ENCODE measurements around the gene PXMP2. TPM values are rescaled to one million over a fixed set of nuclear protein-coding genes. Genes with fewer than 3 reads are reported as not detected.

PXMP2 gene
- total RNA-seq, 4 donors from 2014 or later: 22.8 to 87.0 (median 40.3) TPM

DNA sequence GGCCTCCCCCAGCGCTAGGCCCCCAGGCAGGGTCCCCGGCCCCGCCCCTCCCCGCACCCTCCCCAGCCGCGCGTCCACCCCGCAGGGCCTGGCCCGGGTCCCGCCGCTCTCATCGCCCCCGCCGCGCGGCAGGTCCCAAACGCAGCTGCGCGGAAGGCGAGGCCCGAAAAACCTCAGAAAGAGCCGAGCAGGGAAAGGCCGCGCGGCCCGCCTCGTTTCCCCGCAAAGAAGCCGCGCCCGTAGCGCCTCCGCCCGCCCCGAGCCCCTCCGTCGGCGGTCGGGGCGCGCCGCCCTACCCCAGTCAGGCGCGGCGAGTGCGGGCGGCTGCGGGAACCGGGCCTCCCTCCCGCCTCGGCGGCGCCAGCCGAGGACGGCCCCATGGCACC, 569 bp upstream of the PXMP2 start:
- TF ChIP-seq, protein P1, sequence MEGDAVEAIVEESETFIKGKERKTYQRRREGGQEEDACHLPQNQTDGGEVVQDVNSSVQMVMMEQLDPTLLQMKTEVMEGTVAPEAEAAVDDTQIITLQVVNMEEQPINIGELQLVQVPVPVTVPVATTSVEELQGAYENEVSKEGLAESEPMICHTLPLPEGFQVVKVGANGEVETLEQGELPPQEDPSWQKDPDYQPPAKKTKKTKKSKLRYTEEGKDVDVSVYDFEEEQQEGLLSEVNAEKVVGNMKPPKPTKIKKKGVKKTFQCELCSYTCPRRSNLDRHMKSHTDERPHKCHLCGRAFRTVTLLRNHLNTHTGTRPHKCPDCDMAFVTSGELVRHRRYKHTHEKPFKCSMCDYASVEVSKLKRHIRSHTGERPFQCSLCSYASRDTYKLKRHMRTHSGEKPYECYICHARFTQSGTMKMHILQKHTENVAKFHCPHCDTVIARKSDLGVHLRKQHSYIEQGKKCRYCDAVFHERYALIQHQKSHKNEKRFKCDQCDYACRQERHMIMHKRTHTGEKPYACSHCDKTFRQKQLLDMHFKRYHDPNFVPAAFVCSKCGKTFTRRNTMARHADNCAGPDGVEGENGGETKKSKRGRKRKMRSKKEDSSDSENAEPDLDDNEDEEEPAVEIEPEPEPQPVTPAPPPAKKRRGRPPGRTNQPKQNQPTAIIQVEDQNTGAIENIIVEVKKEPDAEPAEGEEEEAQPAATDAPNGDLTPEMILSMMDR (IDR thresholded peaks at IDR 0.05; ENCODE audit: low read depth): no peak

DNA sequence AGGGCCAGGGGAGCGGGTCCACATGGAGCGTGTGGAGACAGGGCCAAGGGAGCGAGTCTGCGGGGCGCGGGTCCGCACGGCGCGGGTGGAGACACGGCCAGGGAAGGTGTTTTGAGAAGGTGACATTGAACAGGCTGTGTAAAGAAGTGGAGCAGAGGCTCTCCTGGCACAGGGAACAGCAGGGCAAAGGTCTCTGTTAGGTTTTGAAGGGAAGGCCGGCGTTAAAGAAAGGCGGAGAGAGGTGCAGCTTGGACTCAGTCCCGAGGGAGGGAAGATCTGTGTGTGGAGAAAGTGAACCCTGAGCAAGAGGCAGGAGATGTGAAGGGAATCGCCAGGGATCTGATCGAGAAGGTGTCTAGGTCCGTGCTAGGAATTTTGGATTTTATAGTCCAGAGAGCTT, 1.8 kb downstream of the PXMP2 start:
- TF ChIP-seq, protein P1 (IDR thresholded peaks at IDR 0.05; ENCODE audit: low read depth): no peak

DNA sequence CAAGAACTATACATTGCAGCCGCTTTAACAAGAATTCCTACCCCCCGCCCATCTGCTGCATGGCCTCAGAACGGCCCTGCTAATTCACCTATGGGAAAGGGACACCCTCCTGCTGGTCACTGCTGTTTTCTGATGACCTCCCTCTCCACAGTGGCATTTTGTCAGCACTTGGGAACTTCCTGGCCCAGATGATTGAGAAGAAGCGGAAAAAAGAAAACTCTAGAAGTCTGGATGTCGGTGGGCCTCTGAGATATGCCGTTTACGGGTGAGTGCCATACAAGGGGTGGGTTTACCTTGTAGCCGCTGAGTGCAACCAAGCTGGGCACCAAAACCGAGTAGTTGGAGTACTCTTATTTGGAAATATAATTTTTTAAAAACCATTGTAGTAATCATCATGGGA, 2.7 kb downstream of the PXMP2 start:
- TF ChIP-seq, protein P1 (IDR thresholded peaks at IDR 0.05; ENCODE audit: low read depth): no peak

DNA sequence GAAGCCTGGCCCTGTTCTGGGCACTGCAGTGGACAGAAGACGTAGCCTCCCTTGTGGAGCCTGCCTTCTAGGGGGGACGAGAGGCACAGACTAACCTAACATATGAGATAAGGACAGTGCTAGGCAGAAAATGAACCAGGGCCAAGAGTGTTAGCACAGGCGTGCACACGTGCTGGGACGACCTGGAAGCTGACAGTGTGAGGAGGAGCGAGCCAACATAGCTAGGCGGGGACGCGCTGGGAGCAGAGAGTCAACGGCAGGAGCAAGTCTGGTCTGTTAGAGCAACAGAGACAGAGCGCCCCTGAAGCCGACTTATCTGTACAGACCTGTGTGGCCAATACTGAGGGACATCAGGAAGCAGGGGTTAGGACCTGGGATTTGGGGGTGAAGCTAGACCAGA, 8.0 kb downstream of the PXMP2 start:
- TF ChIP-seq, protein P1 (IDR thresholded peaks at IDR 0.05; ENCODE audit: low read depth): no peak

DNA sequence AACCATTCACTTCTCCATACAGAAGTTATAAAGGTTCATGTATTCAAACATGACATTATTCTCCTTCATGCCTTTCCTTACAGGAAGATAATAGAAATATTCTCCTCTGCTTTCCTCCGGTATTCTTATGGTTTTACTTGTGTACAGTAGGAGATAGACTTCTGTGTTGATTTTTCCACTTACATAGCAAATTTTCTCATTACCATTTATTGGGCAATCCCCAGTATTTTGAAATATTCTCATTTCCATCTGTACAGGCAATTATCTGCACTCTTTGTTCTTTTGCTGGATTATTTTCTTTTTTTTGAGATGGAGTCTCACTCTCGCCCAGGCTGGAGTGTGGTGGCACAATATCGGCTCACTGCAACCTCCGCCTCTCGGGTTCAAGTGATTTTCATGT, 11.0 kb downstream of the PXMP2 start:
- TF ChIP-seq, protein P1 (IDR thresholded peaks at IDR 0.05; ENCODE audit: low read depth): no peak

DNA sequence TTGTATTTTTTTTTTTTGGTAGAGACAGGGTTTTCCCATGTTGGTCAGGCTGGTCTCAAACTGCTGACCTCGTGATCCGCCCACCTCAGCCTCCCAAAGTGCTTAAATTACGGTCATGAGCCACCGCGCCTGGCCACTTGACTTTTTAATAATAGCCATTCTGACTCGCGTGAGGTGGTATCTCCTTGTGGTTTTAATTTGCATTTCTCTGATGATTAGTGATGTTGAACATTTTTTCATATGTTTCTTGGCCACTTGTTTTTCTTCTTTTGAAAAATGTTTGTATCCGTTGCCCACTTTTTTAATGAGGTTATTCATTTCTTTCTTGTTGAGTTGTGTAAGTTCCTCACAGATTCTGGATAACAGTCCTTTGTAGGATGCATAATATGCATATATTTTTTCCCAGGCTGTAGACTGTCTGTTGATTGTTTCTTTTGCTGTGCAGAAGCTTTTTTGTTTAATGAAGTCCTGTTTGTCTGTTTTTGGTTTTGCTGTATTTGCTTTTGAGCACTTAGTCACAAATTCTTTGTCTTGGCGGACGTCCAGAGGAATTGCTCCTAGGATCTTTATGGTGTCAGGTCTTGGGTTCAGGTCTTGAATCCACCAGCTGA, 12.9 kb downstream of the PXMP2 start:
- TF ChIP-seq, protein P1 (IDR thresholded peaks at IDR 0.05; ENCODE audit: low read depth): no peak

DNA sequence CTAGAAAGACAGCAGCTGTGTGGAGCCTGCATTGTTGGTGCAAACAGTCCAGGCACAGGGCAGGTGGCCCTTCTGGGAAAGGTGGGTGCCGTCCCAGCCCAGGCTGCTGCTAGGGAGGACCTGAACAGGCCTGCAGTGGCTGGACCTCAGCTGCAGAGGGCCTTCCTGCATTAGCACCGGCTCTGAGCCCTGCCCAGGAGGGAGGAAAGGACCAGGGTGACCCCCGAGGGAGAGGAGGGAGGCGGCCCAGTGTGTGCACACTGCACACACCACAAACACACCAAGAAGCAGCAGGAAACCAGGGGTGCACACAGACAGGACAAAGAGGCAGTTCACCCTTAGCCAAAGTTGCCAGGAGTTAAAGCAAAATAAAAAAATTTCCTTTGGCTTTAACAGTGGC, 15.3 kb downstream of the PXMP2 start:
- TF ChIP-seq, protein P1 (IDR thresholded peaks at IDR 0.05; ENCODE audit: low read depth): no peak

Data from subcutaneous adipose tissue (tissue), 4 donors.